GM21367 (cell line): ENCODE data around the gene SLA2.
"Not testable (repeated sequence)": the region's sequence is repeated elsewhere in the genome, so short reads cannot be mapped to it uniquely, and the experiment has no call there.

Source experiments
- ATAC-seq: cut with Tn5 transposase; IDR thresholded peaks from one replicate; pipeline ENCODE4 v1.9.1; 2021; ENCODE audit not compliant: unreplicated experiment

The SLA2 gene, protein sequence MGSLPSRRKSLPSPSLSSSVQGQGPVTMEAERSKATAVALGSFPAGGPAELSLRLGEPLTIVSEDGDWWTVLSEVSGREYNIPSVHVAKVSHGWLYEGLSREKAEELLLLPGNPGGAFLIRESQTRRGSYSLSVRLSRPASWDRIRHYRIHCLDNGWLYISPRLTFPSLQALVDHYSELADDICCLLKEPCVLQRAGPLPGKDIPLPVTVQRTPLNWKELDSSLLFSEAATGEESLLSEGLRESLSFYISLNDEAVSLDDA

DNA sequence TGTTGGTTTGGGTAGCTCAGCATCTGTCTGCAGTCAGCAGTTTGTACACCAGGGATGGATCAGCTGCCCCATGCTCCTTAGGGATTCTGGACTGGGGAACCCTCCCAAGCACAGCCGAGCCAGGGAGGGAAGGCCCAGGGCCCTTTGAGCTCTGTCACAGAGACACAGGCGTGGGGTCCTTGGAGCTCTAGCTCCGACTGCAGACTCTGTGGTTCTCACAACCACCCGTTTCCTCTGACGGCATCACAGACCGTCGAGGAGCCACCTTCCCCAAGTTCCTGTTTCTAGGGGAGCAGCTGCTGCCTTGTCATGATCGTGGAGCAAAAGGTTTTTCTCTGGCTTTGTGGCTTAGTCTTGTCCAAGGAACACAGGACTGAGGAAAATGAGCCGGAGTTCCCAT is at the start of gene SLA2:
TSS of gene SLA2 (minus strand) at position 199 of the 400 bp plus-strand sequence. CDS start 4,861 bp downstream, outside the sequence.
- ATAC-seq: no peak

DNA sequence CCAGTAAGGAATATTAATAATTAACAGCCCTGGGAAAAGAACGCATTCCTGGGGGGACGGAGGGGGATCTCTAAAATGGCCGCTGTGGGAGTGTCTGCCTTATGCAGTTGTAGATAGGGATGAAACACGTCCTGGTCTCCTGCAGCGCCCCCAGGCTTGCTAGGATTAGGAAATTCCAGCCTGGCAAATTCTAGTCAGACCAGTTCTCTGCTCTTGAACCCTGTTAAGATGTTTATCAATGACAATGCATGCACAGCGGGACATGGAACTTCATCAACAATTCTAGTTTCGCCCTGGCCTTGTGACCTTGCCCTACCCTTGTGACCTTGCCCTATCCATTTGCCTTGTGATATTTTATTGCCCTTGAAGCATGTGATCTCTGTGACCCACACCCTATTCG is 49.5 kb upstream of the SLA2 start:
- ATAC-seq: not testable (repeated sequence)

DNA sequence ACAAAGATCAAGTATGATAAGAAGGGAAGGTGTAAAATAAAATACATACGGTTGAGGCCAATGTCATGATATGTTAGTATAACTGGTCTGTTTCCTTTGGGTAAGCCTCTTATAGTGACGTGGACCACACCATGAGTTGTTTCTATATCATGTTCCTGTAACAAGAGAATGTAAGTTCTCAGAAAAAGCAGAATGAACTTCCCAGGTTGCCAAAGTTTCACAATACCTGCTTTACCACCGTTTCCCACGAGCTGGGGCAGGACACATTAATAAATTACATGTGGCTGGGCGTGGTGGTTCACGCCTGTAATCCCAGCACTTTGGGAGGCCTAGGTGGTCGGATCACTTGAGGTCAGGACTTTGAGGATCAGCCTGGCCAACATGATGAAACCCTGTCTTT is 42.6 kb upstream of the SLA2 start:
- ATAC-seq: no peak

DNA sequence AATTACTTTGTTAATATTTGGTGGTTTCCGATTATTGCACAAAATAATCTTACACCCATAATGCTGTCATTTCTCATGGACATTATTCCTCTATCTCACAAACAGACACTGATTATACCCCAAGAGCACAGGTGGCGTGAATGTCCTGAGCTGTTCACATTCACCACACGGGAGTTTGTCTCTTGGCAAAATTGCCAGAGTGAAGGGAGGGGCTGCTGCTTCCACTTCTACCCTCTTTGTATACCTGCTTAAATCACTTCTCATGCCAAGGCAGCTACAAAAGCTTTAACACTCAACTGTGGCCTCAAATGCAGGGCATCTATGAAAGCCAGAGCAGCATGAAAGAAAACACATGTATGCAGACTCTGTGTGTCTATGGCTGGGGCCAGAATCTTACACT is 41.9 kb upstream of the SLA2 start:
- ATAC-seq: no peak

DNA sequence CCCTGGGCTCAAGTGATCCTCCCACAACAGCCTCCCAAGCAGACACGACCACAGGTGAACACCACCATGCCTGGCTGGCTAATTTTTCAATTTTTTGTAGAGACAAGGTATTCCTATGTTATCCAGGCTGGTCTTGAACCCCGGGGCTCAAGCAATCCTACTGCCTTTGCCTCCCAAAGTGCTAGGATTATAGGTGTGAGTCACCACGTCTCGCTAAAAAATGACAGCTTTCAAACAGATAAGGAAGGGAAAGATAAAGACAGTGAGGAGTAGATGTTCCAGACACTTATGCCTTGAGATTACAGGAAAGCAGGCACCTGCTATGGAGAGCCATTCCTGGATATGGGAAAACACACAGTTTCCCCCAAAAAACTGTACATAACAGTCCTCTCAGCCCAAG is 40.9 kb upstream of the SLA2 start:
- no peak for ATAC-seq

DNA sequence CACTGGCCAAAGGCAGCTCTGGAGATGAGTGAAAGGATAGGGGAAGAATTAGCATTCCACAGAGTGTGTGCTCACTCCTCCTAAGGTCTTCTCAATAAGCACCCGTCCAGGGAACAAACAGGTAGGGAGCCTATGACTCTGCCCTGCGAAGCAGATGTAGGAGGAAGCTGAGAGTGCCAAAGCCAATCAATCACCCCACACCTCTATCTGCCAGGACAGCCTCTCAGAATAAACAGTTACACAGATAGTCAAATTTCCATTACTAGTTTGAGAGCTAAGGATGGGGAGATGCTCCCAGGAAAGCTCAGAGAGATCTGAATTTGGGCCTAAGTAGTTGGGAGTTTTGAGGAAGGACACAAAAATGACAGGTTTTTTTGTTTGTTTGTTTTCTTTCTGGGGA is 40.5 kb upstream of the SLA2 start:
- no peak for ATAC-seq

DNA sequence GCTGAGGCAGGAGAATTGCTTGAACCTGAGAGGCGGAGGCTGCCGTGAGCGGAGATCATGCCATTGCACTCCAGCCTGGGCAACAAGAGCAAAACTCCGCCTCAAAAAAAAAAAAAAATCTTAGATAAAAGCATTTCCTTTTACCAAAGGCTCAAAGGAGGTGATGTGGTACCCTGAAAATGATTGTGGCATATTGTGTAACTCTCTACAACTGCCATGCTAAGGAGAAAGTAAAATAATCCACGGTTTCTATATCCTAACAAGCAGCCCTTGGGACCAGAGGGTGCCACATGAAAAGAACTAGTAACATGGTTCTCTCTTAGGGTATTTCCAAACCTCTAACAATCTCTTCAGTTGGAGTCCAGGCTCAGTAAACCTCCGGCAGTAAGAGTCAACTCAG is 38.8 kb upstream of the SLA2 start:
- no peak for ATAC-seq

DNA sequence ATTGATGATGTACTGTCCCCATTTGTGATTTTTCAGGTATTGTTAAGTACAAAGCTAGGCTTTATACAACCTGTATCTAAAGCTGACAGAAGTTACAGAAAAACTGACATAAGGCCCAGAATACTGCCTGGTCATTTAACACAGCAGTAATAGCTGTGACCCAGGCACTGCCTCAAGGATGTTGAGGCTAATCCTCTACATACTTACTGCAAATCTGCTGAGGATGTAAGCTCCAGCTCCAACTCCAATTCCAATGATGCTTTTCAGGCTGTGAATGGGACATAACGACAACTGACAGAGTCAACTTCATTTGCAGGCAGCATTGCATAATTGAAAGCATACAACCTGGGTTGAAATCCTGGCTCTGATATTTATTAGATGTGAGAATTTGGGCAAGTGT is 36.3 kb upstream of the SLA2 start:
- ATAC-seq: no peak

DNA sequence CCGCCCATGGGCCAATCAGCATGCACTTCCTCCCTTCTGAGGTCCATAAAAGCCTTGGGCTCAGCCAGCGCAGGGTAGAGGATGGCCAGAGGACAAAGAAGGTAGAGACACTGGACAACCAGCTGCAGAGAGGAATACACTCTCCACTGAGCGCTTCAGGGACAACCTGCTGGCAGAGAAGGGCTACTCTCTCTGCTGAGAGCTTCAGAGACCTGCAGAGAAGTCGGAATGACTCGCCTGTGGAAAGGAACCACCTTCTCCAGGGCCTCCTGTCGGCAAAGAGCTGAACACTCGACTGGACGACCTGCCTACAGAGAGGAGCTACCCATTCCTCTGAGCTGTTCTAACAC is 31.4 kb upstream of the SLA2 start:
- ATAC-seq: no peak

DNA sequence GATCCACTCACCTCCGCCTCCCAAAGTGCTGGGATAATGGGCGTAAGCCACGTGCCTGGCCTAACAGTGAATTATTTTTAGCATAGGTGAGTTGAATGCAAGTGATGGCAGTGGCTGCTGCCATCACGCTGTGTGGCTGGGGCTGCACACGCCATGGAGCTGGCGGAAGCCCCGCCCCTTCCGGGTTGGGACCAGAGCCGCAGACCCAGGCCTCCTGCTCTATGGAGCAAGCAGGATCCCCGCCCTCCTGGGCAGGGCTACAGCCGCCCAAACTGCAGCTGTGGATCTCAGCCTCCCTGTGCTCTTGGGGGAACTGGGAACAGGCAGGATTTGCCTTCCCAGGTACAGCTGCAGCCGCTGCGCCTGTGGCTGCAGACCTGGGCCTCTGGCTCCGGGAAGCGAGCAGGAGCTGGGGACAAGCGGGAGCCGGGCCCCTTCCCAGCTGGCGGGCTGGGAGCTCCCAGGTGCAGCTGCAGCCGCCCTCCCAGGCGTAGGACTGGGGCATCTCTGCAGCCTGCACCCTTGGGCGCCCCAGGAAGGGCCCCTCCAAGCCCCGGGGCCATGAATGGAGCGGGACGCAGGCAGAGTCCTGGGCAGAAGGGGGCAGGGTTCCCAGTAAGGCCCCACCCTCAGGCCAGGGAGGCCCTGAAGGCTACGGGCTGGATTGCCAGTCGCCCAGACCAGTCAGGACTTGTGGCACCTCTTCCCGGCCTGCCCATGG is 30.9 kb upstream of the SLA2 start:
- ATAC-seq: no peak

DNA sequence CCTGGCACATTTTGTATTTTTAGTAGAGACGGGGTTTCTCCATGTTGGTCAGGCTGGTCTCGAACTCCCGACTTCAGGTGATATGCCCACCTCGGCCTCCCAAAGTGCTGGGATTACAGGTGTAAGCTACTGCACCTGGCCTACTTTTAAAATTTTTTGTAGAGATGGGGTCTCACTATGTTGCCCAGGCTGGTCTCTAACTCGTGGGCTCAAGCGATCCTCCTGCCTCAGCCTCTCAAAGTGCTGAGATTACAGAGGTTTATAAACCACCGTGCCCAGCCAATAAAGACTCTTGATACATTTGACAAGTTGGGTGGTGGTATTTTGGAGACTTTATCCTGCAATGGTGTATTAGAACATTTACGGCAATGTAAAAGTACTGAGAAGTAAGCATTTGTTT is 29.5 kb upstream of the SLA2 start:
- not testable (repeated sequence) for ATAC-seq

DNA sequence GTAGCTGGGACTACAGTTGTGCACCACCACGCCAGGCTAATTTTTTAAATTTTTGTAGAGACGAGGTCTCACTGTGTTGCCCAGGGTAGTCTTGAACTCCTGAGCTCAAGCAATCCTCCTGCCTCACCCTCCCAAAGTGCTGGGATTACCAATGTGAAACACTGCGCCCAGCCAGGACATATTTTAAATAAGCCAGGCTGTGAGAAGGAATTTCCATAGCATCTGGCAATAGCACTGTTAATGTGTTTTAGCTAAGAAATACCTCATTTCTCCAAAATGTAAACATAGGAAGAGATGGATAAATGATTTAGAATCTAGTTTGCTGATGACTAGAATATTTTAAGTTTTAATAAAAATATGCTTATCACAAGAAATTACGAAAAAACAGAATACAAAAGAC is 27.0 kb upstream of the SLA2 start:
- ATAC-seq: no peak

DNA sequence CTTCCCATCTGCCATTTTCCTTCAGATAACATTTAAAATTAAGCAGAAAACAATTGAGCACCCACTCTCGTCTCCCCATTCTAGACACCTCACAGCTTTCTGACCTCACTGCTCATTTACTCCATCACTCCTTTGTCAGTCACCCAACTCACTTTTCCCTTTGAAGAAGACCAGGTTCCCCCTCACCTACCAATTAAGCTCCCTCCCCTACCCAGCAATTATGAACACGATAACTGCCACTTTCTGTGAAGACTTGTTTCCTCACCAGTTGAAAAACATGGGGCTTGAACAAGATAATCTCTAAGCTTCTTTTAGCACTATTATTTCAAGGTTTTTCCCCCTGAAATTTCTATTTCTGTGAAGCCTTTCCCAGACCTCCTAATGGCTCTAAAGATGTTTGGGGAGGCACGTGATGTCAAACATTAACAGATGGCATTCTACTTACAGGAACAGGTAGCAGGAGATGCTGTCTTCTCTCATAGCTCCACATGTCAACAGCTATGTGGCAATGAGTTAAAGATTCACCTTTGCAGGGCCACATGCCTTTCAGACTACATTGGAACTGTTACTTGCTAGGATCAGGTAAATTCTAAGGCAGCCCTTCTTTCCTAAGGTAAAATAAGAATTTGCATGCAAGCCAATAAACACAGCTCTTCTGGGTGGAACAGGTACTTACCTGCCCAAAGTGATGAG is 24.8 kb upstream of the SLA2 start:
- ATAC-seq: no peak

DNA sequence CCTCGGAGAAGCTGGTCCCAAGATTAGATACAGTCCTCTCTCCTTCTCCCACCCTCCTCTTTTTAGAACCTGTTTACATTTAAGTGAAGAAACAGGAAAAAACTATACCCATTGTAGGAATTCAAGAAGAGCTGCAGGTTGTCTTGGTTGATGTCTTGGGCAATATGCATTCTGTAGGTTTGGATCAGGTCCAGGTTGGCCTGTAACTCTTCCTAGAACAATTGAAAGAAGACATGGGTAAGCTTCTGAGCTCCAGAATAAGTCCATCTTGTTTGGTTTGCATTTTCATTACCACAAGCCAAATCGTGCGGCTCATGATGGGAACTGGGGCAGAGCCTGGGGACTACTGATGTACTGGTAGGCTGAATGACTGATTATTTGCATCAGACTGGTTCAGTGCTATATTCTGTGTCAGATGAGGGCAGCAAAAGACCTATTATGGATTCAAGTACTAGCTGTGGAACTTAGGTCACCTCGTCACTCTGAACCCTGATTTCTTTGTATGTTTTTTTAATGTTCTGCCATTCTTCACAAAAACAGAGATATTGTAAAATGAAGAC is 20.3 kb upstream of the SLA2 start:
- ATAC-seq: no peak

DNA sequence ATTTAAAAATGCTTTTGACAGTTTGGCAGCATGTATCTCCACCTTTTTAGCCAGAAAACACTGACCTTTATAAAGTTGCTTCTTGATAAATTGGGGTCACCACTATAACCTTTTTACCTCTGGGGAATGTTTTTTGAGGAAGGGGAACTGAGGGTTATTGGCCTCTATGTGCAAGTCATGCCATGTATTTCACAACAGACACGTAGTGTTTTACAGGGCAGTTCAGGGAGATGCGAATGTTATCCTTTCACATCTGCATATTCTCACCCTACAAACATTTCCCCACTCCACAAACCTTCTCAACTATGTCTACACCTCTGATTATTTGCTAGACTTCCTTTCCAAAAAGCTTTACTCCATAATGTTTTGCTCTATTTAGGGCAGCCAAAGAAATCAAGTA is 17.0 kb upstream of the SLA2 start:
- no peak for ATAC-seq

DNA sequence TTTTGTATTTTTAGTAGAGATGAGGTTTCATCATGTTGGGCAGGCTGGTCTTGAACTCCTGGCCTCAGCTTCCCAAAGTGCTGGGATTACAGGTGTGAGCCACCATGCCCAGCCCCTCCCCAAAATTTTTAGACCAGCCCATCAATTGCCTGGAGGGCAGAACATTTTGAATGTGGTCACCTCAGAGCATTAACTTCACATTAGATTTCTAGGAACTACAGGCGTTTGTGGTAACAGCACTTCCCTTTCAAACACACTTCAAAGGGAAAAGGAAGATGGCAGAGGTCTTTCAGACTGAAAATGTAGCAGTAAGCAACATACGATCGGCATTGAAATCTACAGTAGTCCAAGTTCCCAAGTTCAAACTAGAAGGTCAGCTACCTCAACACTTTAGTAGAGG is 12.3 kb upstream of the SLA2 start:
- ATAC-seq: no peak

DNA sequence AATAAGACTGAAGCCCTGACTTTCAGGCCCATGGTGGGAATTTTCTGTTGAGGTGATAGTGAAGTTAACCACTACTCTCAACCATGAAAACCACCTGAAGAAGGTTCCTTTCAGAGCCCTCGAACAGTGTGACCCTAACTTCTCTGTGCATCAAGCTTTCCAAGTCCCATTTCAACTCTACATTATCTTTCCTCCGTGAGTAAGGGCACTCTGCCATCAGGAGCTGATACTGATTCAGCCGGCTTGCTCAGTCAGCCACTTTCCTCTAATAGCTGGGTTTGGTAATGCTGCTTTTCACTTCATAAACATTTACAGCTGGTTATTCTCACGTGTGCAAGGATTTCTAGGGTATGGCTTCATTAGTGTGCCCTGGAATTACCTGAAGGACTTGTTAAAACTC is 10.7 kb upstream of the SLA2 start:
- ATAC-seq: no peak

DNA sequence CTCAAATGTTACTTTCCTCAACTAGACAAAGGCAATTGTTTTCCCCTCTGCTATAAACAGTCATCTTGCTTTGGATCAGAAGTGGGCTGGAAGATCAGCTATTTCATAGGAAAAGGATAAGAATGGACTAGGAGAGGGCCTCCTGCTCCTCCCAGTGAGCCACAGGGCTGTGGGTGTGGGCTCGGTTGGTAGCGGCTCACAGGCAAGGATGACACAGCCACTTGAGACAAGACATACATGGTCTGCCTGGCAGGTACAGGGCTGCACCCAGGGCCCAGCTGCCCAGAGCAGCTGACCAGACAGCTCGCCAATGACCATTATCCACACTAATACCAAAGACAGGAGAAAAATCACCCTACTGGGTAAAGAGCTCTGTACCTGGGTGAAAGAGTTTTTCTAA is 9.0 kb upstream of the SLA2 start:
- ATAC-seq: no peak

DNA sequence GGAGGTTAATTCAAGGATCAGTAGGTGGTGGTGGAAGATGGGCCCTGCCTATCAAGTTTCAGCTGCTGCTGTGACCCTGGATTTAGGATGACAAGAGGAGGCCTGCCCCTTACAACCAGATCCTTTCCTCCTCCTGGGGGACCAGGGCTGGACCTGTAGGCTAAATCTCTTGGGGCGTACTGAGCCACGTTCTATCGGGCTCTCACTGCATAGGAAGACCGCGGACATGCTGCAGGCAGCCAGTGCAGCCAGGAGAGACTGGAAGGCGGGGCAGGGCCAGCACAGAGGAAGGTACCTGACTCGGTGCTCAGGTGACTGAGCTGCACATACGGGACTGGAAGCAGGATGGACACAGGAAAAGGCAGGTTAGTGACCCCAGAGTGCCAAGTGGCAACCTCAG is 8.5 kb upstream of the SLA2 start:
- no peak for ATAC-seq

DNA sequence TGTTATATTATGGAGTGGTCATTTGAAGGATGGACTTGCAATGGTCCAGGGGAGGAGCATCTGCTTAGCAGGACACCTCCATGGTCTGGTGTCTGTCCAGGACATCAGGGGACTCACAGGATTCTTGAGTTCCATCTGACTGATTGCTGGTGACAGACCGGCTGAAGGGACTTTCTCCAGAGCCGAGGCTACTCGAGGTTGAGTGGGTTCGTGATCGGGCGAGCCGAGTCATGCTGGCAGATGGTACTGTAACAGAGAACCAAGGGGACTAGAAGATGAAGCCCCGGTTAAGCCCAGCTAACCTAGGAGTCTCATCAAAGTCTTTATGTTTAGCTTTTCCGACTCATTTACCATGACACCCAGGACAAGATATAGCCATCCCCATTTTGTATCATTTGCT is 7.5 kb upstream of the SLA2 start:
- no peak for ATAC-seq

DNA sequence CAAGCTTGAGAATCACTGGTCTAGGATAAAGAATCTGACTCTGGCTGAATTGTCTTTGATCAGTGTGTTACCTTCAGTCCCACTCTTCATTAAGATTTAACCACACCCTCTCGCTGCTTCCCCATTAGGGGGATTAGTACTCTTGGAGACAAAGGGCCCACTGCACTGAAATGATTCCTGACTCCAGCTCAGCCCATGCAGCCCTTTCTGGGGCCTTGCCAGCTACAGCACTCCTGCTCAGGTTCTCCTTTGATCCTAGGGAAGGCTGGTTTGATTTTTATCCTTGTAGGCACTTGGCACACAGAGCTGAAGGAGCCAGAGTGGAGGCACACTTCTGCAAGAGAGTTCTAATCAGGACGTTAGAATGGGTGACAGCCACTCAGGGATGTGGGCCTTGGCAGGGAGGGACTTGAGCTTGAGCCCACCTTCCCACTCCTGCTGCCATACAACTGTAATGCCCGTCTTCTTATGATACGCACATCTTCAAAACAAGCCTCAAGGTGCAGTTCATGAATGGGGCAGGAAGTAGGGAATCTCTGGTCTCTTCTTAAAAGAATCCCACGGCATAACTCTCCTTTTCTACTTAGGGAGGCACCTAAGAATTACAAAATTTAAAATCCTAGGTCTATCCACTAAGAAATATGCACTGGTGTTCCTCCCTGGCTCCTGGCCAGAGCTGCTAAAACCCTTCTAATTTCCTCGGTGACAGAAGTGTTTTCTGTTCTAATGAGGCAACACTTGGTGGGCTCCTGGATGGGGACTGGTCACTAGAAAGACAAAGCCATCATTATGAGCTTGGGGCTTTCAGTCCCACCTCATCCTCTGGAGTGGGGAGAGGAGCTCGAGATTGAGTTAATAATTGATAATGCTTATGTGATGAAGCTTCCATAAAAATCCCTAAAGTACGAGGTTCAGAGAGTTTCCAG is 1.5 kb upstream of the SLA2 start:
- no peak for ATAC-seq
